HCT116 (cell line): ENCODE measurements around the gene MTHFS. TPM values are rescaled to one million over a fixed set of nuclear protein-coding genes. Genes with fewer than 3 reads are reported as not detected.

Experiments
- ATAC-seq: fragments of 200-7000 bp; cut with Tn5 transposase; 2 replicates; pipeline ENCODE4 v1.9.1; 2020; ENCODE audit warnings: mild to moderate bottlenecking, moderate library complexity
- BruUV-seq: library from RNA; stranded (reverse); fragments of 400-500 nt; replicated peaks from 2 replicates; lab custom pipeline; 2021; lab: Mats Ljungman, UMichigan
- CTCF ChIA-PET: fragments of 300-600 bp; sonication (Branson Sonifier 250); formaldehyde crosslinking; loops from one replicate; lab custom pipeline; 2021; ENCODE audit warnings: antibody characterized with exemption; lab: Charles Lee
- POLR2A ChIA-PET: fragments of 300-600, 350-600 bp; sonication (Branson Sonifier 250); formaldehyde crosslinking; loops from one replicate; lab custom pipeline; 2021; ENCODE audit warnings: antibody characterized with exemption; lab: Charles Lee
- RAD21 ChIA-PET, 2 experiments: fragments of 300-600 bp; sonication (Branson Sonifier 250); formaldehyde crosslinking; loops; one replicate each; lab custom pipeline; 2023; ENCODE audit warnings: low total read pairs in 2 of 2; ENCODE audit not compliant: uncharacterized antibody in 2 of 2, unreplicated experiment in 2 of 2, low non-redundant PET in 1 of 2; lab: Charles Lee
- DNase-seq: peaks from one replicate; pipeline ENCODE4 v3.0.0-alpha.2; 2010; ENCODE audit warnings: low read depth, low spot score
- H2AFZ ChIP-seq: fragments of 200-600 bp; shearing (Covaris generic), sonication (generic); 2 replicates; pipeline ENCODE4 v1.6.1; 2017; ENCODE audit warnings: low read depth, mixed run types, mixed read lengths, antibody characterized with exemption, low read length; ENCODE audit not compliant: poor library complexity, severe bottlenecking
- H3K27ac ChIP-seq: 2 replicates; pipeline ENCODE4 v1.5.1; 2012; ENCODE audit warnings: low read depth, low read length
- H3K27me3 ChIP-seq: fragments of 200-600 bp; sonication (generic); 2 replicates; pipeline ENCODE4 v1.6.1; 2016; ENCODE audit warnings: mixed run types, low read length, mixed read lengths; ENCODE audit not compliant: insufficient read depth
- H3K36me3 ChIP-seq, 2 experiments: fragments of 200-500 bp in 1 of 2; fragments of 200-600 bp in 1 of 2; sonication (Bioruptor generic) in 1 of 2; sonication (generic) in 1 of 2; 2 replicates each; pipeline versions ENCODE4 v1.5.1 to v1.6.1; 2014 to 2016; ENCODE audit warnings: low read length in 2 of 2, inconsistent platforms in 1 of 2, mixed read lengths in 1 of 2, mixed run types in 1 of 2; ENCODE audit not compliant: insufficient read depth in 2 of 2, control insufficient read depth in 1 of 2
- H3K4me1 ChIP-seq, 2 experiments: fragments of 200-600 bp in 1 of 2; sonication (generic) in 1 of 2; 2 replicates each; pipeline versions ENCODE4 v1.5.1 to v1.6.1; 2012 to 2017; ENCODE audit warnings: low read length in 2 of 2, inconsistent platforms in 1 of 2, mild to moderate bottlenecking in 1 of 2, mixed read lengths in 1 of 2, mixed run types in 1 of 2, moderate library complexity in 1 of 2; ENCODE audit not compliant: insufficient read depth in 2 of 2, control insufficient read depth in 1 of 2
- H3K4me2 ChIP-seq: fragments of 200-600 bp; sonication (generic); 2 replicates; pipeline ENCODE4 v1.6.1; 2017; ENCODE audit warnings: mixed run types, low read length, mixed read lengths
- H3K4me3 ChIP-seq, 2 experiments: fragments of 200-600 bp in 1 of 2; sonication (generic) in 1 of 2; replicated peaks in 1 of 2; 2 replicates each; pipeline ENCODE4 v1.5.1; 2011 to 2016; ENCODE audit warnings: low read length in 2 of 2, control low read depth in 1 of 2, low read depth in 1 of 2, mild to moderate bottlenecking in 1 of 2, mixed read lengths in 1 of 2, mixed run types in 1 of 2
- H3K79me2 ChIP-seq: fragments of 200-600 bp; sonication (generic); 2 replicates; pipeline ENCODE4 v1.6.1; 2017; ENCODE audit warnings: mild to moderate bottlenecking, mixed run types, low read length, moderate library complexity, mixed read lengths; ENCODE audit not compliant: insufficient read depth
- H3K9ac ChIP-seq: fragments of 200-600 bp; sonication (generic); 2 replicates; pipeline ENCODE4 v1.6.1; 2016; ENCODE audit warnings: low read length, mixed read lengths
- H3K9me2 ChIP-seq: fragments of 200-600 bp; sonication (generic), shearing (Covaris generic); 2 replicates; pipeline ENCODE4 v1.6.1; 2017; ENCODE audit warnings: mixed run types, mild to moderate bottlenecking, moderate library complexity; ENCODE audit not compliant: insufficient read depth
- H3K9me3 ChIP-seq, 2 experiments: fragments of 200-500 bp in 1 of 2; fragments of 200-600 bp in 1 of 2; sonication (Bioruptor generic) in 1 of 2; sonication (generic) in 1 of 2; 2 replicates each; pipeline ENCODE4 v1.6.1; 2014 to 2017; ENCODE audit warnings: low read length in 2 of 2, mixed read lengths in 2 of 2, inconsistent platforms in 1 of 2, low read depth in 1 of 2, mild to moderate bottlenecking in 1 of 2, mixed run types in 1 of 2, moderate library complexity in 1 of 2; ENCODE audit not compliant: control insufficient read depth in 1 of 2, insufficient read depth in 1 of 2
- H4K20me1 ChIP-seq: fragments of 200-600 bp; sonication (generic), shearing (Covaris generic); 2 replicates; pipeline ENCODE4 v1.6.1; 2017; ENCODE audit warnings: mixed run types, mild to moderate bottlenecking, moderate library complexity; ENCODE audit not compliant: insufficient read depth
- CEBPB ChIP-seq: IDR thresholded peaks from 2 replicates; pipeline ENCODE4 v1.6.1; 2012; ENCODE audit warnings: low read depth
- EGR1 ChIP-seq: IDR thresholded peaks from 2 replicates; pipeline ENCODE4 v1.6.1; 2012; ENCODE audit warnings: low read depth
- ELF1 ChIP-seq: IDR thresholded peaks from 2 replicates; pipeline ENCODE4 v1.6.1; 2012; ENCODE audit warnings: low read depth, borderline replicate concordance
- EZH2 ChIP-seq: fragments of 200-600 bp; sonication (generic); IDR thresholded peaks from 2 replicates; pipeline ENCODE4 v1.6.1; 2017; ENCODE audit warnings: antibody characterized with exemption, mixed run types
- JUND ChIP-seq: IDR thresholded peaks from 2 replicates; pipeline ENCODE4 v1.6.1; 2012
- POLR2A ChIP-seq: IDR thresholded peaks from 2 replicates; pipeline ENCODE4 v1.7.0; 2011; ENCODE audit warnings: borderline replicate concordance; ENCODE audit not compliant: insufficient read depth, insufficient read length; ENCODE audit errors: extremely low read depth
- POLR2AphosphoS5 ChIP-seq: IDR thresholded peaks from 2 replicates; pipeline ENCODE4 v1.6.1; 2011; ENCODE audit warnings: mild to moderate bottlenecking, low read depth, low read length, moderate library complexity
- RAD21 ChIP-seq: IDR thresholded peaks from 2 replicates; pipeline ENCODE4 v1.6.1; 2012; ENCODE audit warnings: low read depth, mild to moderate bottlenecking
- SIN3A ChIP-seq: IDR thresholded peaks from 2 replicates; pipeline ENCODE4 v1.6.1; 2012; ENCODE audit warnings: low read depth
- SP1 ChIP-seq: IDR thresholded peaks from 2 replicates; pipeline ENCODE4 v1.6.1; 2012; ENCODE audit warnings: low read depth
- SRF ChIP-seq: IDR thresholded peaks from 2 replicates; pipeline ENCODE4 v1.6.1; 2012; ENCODE audit warnings: low read depth
- ZFX ChIP-seq: fragments of 450-650 bp; IDR thresholded peaks from 2 replicates; pipeline ENCODE4 v1.6.1; 2017
- intact Hi-C: fragments of 100-400 bp; cut with micrococcal nuclease; formaldehyde crosslinking; loops from 2 replicates; pipeline ENCODE4 v1.10.0; 2022
- total RNA-seq: library from RNA; stranded (reverse); gene quantifications from one replicate; pipeline ENCODE4 v1.2.1, GENCODE V29; 2021; ENCODE audit not compliant: unreplicated experiment
- TF ChIP-seq, protein P1 (sequence below): IDR thresholded peaks from 2 replicates; pipeline ENCODE4 v1.6.1; 2012; ENCODE audit warnings: low read depth
- TF ChIP-seq, protein P2 (sequence below): IDR thresholded peaks from 2 replicates; pipeline ENCODE4 v1.6.1; 2012
- TF ChIP-seq, protein P3 (sequence below), 3 experiments: fragments of 200-600 bp in 1 of 3; sonication (generic) in 1 of 3; IDR thresholded peaks in 2 of 3; conservative IDR thresholded peaks in 1 of 3; 2 replicates each; pipeline ENCODE4 v1.5.1; 2012 to 2017; ENCODE audit warnings: low read depth in 2 of 3, low read length in 2 of 3, antibody characterized with exemption in 1 of 3, borderline replicate concordance in 1 of 3, control low read depth in 1 of 3, mild to moderate bottlenecking in 1 of 3, mixed read lengths in 1 of 3, mixed run types in 1 of 3, moderate library complexity in 1 of 3; ENCODE audit not compliant: insufficient read depth in 1 of 3

Gene MTHFS
- total RNA-seq, 1 experiment from 2014 or later = 30.5 TPM

DNA sequence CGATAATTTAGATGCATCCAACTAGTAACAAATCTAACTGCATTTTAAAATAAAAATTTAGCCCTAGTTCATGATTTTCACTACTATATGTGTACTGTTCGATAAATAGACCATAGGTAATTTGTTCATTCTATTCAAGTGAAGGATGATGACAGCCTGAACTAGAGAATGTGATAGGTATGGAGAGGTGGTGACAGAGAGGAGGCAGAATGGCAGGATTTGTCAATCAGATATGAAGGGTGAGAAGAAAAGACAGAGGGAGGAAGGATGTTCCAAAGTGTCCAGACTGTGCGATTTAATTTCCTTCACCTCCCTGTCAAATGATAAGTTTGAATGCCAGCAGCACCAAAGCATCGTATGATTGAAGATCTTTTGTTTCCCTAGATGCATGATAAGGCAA is 42.6 kb upstream of the MTHFS start:
- Histone ChIP-seq H3K27ac (no peak overlapping the region), H3K9me2 (no peaks in the 10 kb centered on the region), H3K4me2 (no peak overlapping the region), H3K9me3 (no peaks in the 10 kb centered on the region), H2AFZ (no peak overlapping the region), H3K9ac (no peak overlapping the region), H3K4me1 (no peaks in the 10 kb centered on the region), H3K27me3 (no peaks in the 10 kb centered on the region), H3K36me3 (no peaks in the 10 kb centered on the region), H4K20me1 (no peaks in the 10 kb centered on the region), H3K79me2 (no peaks in the 10 kb centered on the region), H3K4me3 (no peak overlapping the region)
- intact Hi-C loops = no loop called here
- ChIA-PET RAD21 (no interaction called here), CTCF (no interaction called here), POLR2A (no interaction called here)
- no peak for TF ChIP-seq SIN3A
- TF ChIP-seq, protein P1, sequence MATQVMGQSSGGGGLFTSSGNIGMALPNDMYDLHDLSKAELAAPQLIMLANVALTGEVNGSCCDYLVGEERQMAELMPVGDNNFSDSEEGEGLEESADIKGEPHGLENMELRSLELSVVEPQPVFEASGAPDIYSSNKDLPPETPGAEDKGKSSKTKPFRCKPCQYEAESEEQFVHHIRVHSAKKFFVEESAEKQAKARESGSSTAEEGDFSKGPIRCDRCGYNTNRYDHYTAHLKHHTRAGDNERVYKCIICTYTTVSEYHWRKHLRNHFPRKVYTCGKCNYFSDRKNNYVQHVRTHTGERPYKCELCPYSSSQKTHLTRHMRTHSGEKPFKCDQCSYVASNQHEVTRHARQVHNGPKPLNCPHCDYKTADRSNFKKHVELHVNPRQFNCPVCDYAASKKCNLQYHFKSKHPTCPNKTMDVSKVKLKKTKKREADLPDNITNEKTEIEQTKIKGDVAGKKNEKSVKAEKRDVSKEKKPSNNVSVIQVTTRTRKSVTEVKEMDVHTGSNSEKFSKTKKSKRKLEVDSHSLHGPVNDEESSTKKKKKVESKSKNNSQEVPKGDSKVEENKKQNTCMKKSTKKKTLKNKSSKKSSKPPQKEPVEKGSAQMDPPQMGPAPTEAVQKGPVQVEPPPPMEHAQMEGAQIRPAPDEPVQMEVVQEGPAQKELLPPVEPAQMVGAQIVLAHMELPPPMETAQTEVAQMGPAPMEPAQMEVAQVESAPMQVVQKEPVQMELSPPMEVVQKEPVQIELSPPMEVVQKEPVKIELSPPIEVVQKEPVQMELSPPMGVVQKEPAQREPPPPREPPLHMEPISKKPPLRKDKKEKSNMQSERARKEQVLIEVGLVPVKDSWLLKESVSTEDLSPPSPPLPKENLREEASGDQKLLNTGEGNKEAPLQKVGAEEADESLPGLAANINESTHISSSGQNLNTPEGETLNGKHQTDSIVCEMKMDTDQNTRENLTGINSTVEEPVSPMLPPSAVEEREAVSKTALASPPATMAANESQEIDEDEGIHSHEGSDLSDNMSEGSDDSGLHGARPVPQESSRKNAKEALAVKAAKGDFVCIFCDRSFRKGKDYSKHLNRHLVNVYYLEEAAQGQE = no peak
- TF ChIP-seq ELF1 = no peak
- no peak for TF ChIP-seq EZH2
- TF ChIP-seq, protein P2, sequence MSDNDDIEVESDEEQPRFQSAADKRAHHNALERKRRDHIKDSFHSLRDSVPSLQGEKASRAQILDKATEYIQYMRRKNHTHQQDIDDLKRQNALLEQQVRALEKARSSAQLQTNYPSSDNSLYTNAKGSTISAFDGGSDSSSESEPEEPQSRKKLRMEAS = no peak
- no peak for TF ChIP-seq POLR2AphosphoS5
- TF ChIP-seq ZFX = no peak
- DNase-seq = no peak
- BruUV-seq = no TSS peak
- ATAC-seq = no peak

DNA sequence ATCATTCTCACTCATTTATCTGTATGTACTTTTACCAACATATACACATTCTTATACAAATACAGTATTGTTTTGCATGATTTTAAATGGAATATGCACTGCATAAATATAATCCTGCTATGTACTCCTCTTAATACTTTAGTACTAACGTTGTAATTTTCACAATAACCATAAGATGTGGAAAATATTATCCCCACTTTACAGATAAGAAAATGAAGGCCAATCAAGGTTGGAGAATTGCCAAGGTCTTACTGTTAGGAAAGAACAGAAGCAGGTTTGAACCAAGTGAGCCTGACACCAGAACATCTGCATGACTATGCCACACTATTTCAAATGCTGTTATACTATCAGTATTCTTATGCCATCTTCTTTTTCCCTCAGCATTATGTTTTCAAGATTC is 41.3 kb upstream of the MTHFS start:
- DNase-seq = no peak
- intact Hi-C loops = no loop called here
- ATAC-seq = no peak
- Histone ChIP-seq H3K27me3 (no peaks in the 10 kb centered on the region), H3K27ac (no peak overlapping the region), H2AFZ (no peak overlapping the region), H3K4me1 (no peaks in the 10 kb centered on the region), H3K79me2 (no peaks in the 10 kb centered on the region), H3K4me2 (no peak overlapping the region), H3K36me3 (no peaks in the 10 kb centered on the region), H3K4me3 (no peak overlapping the region), H3K9ac (no peak overlapping the region), H3K9me3 (no peaks in the 10 kb centered on the region), H4K20me1 (no peaks in the 10 kb centered on the region), H3K9me2 (no peaks in the 10 kb centered on the region)
- BruUV-seq = no TSS peak
- ChIA-PET POLR2A (no interaction called here), CTCF (no interaction called here), RAD21 (no interaction called here)
- TF ChIP-seq POLR2A (no peak), ZFX (no peak), CEBPB (no peak), RAD21 (no peak), SRF (no peak), EGR1 (no peak), SP1 (no peak), SIN3A (no peak), JUND (no peak), POLR2AphosphoS5 (no peak)
- TF ChIP-seq, protein P3, sequence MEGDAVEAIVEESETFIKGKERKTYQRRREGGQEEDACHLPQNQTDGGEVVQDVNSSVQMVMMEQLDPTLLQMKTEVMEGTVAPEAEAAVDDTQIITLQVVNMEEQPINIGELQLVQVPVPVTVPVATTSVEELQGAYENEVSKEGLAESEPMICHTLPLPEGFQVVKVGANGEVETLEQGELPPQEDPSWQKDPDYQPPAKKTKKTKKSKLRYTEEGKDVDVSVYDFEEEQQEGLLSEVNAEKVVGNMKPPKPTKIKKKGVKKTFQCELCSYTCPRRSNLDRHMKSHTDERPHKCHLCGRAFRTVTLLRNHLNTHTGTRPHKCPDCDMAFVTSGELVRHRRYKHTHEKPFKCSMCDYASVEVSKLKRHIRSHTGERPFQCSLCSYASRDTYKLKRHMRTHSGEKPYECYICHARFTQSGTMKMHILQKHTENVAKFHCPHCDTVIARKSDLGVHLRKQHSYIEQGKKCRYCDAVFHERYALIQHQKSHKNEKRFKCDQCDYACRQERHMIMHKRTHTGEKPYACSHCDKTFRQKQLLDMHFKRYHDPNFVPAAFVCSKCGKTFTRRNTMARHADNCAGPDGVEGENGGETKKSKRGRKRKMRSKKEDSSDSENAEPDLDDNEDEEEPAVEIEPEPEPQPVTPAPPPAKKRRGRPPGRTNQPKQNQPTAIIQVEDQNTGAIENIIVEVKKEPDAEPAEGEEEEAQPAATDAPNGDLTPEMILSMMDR (IDR thresholded peaks at IDR 0.05 in 2 of 3, conservative IDR thresholded peaks at IDR 0.05 in 1 of 3; ENCODE audit: borderline replicate concordance in 1 of 3, insufficient read depth in 1 of 3, low read depth in 2 of 3, low read length in 2 of 3) = no peak
- TF ChIP-seq, protein P2 = no peak
